Sigmoid colon (tissue), 7 donors: Measurements from ENCODE around the gene DDX23. TPM values are rescaled to one million over a fixed set of nuclear protein-coding genes. Genes with fewer than 3 reads are reported as not detected.
"Not testable (repeated sequence)": the region's sequence is repeated elsewhere in the genome, so short reads cannot be mapped to it uniquely, and the experiment has no call there.

ENCODE experiments used
- DNase-seq: peaks from one replicate; pipeline ENCODE4 v3.0.0-alpha.2; 2019
- H3K27ac ChIP-seq, 4 donors: fragments of 200-600 bp; sonication (generic); one replicate each; pipeline ENCODE4 v1.5.1; 2016 to 2019; ENCODE audit warnings: mild to moderate bottlenecking in 1 of 4
- H3K27me3 ChIP-seq, 3 donors: fragments of 200-600 bp; sonication (generic); one replicate each; pipeline ENCODE4 v1.5.1; 2019; ENCODE audit warnings: mild to moderate bottlenecking in 1 of 3
- H3K36me3 ChIP-seq, 4 donors: fragments of 200-600 bp; sonication (generic); one replicate each; pipeline ENCODE4 v1.5.1; 2016 to 2019
- H3K4me1 ChIP-seq, 4 donors: fragments of 200-600 bp; sonication (generic); one replicate each; pipeline ENCODE4 v1.5.1; 2017 to 2019
- H3K4me3 ChIP-seq, 4 donors: fragments of 200-600 bp; sonication (generic); one replicate each; pipeline ENCODE4 v1.5.1; 2017 to 2019; ENCODE audit warnings: mild to moderate bottlenecking in 2 of 4, moderate library complexity in 1 of 4
- H3K9me3 ChIP-seq, 4 donors: fragments of 200-600 bp in 3 of 4; sonication (generic) in 3 of 4; one replicate each; pipeline versions ENCODE4 v1.5.1 to v1.6.1; 2013 to 2019
- CTCF ChIP-seq, 4 experiments: fragments of 450-650 bp in 3 of 4; fragments of 200-600 bp in 1 of 4; IDR thresholded peaks; one replicate each; pipeline ENCODE4 v1.5.1; 2016 to 2019; ENCODE audit warnings: antibody characterized with exemption in 4 of 4, mild to moderate bottlenecking in 3 of 4, moderate library complexity in 2 of 4
- EP300 ChIP-seq, 4 donors: sonication (generic); formaldehyde crosslinking; IDR thresholded peaks; one replicate each; pipeline ENCODE4 v1.6.1; 2017; ENCODE audit warnings: antibody characterized with exemption in 4 of 4
- POLR2A ChIP-seq, 2 donors: fragments of 450-650 bp; IDR thresholded peaks; one replicate each; pipeline ENCODE4 v1.6.1; 2016; ENCODE audit warnings: antibody characterized with exemption in 2 of 2, mild to moderate bottlenecking in 2 of 2, moderate library complexity in 2 of 2
- POLR2AphosphoS5 ChIP-seq, 4 donors: sonication (generic); formaldehyde crosslinking; IDR thresholded peaks; one replicate each; pipeline ENCODE4 v1.6.1; 2017; ENCODE audit warnings: antibody characterized with exemption in 4 of 4
- WGBS, 2 donors: extraction: QIAGEN DNeasy Blood & Tissue Kit; methylation state at CpG; one replicate each; pipeline ENCODE4 v1.1.7; 2013; 5-methylcytosine and 5-hydroxymethylcytosine counted together
- intact Hi-C: fragments of 100-400 bp; cut with DNase I; formaldehyde crosslinking; loops from one replicate; pipeline ENCODE4 v1.15.1; 2023
- polyA plus RNA-seq, 3 donors: library from polyadenylated mRNA; stranded (reverse); fragments of 200-250 nt; gene quantifications; one replicate each; pipeline ENCODE4 v1.2.3, GENCODE V29; 2013
- total RNA-seq, 4 donors: library from RNA; depleted of rRNA; stranded (reverse); fragments of >200 nt; gene quantifications; one replicate each; pipeline ENCODE4 v1.1.0, GENCODE V29; 2016
- donor health status: healthy with polysubstance abuse.
- donor health status: Bipolar disorder and iron deficiency.
- donor health status: healthy.

DDX23 gene
- total and polyA plus RNA-seq, 7 donors = 32.4 to 91.5 (median 53.5) TPM

- DNase-seq = no peak
- Histone ChIP-seq H3K4me3 (no peak overlapping the region), H3K27me3 (peaks cover 0 to 25% (median 0%) of the 10 kb centered on the region in 3 donors), H3K27ac (no peak overlapping the region), H3K9me3 (no peaks in the 10 kb centered on the region), H3K36me3 (no peaks in the 10 kb centered on the region), H3K4me1 (no peaks in the 10 kb centered on the region)
- intact Hi-C loops = no loop called here
- TF ChIP-seq POLR2AphosphoS5 (IDR thresholded peaks at IDR 0.05) = no peak
- TF ChIP-seq EP300 (IDR thresholded peaks at IDR 0.05) = no peak
- no peak for TF ChIP-seq CTCF (IDR thresholded peaks at IDR 0.05)
- no peak for TF ChIP-seq POLR2A (IDR thresholded peaks at IDR 0.05)
- WGBS, 2 donors = 94 to 95% methylated on average over 5 of the region's 5 CpGs
These were observed 7.6 kb upstream of the DDX23 start for GRCh38 chr12:48859607-48860006.

- DNase-seq = no peak
- H3K27ac ChIP-seq = no peak overlapping the region
- peaks cover 0 to 12% (median 0%) of the 10 kb centered on the region in 3 donors for H3K27me3 ChIP-seq
- intact Hi-C loops = no loop called here
- no peak overlapping the region for H3K4me3 ChIP-seq
- TF ChIP-seq POLR2AphosphoS5 (IDR thresholded peaks at IDR 0.05) = no peak
- no peak for TF ChIP-seq EP300 (IDR thresholded peaks at IDR 0.05)
- no peak for TF ChIP-seq CTCF (IDR thresholded peaks at IDR 0.05)
- peaks cover 0 to 4% (median under 1%) of the 10 kb centered on the region in 4 donors for H3K4me1 ChIP-seq
- H3K9me3 ChIP-seq = no peaks in the 10 kb centered on the region
- H3K36me3 ChIP-seq = no peaks in the 10 kb centered on the region
- WGBS, 2 donors = 89 to 91% methylated on average over 8 of the region's 8 CpGs
These were observed 6.1 kb upstream of the DDX23 start for GRCh38 chr12:48858043-48858442.

GRCh38 chr12:48857278-48857994, 5.5 kb upstream of the DDX23 start:
- H3K4me3 ChIP-seq = no peak overlapping the region
- intact Hi-C loops = no loop called here
- TF ChIP-seq EP300 (IDR thresholded peaks at IDR 0.05) = no peak
- no peak for TF ChIP-seq POLR2A (IDR thresholded peaks at IDR 0.05)
- WGBS, 2 donors = 88 to 90% methylated on average over 13 of the region's 13 CpGs
- H3K36me3 ChIP-seq = no peaks in the 10 kb centered on the region
- no peak for DNase-seq
- H3K27me3 ChIP-seq = peaks cover 0 to 6% (median 0%) of the 10 kb centered on the region in 3 donors
- no peak overlapping the region for H3K27ac ChIP-seq
- peaks cover 0 to 10% (median 5%) of the 10 kb centered on the region in 4 donors for H3K4me1 ChIP-seq
- no peaks in the 10 kb centered on the region for H3K9me3 ChIP-seq

GRCh38 chr12:48856379-48856778, 4.4 kb upstream of the DDX23 start:
- TF ChIP-seq CTCF (IDR thresholded peaks at IDR 0.05) = no peak
- no peak for TF ChIP-seq EP300 (IDR thresholded peaks at IDR 0.05)
- no peak for TF ChIP-seq POLR2AphosphoS5 (IDR thresholded peaks at IDR 0.05)
- no peak for TF ChIP-seq POLR2A (IDR thresholded peaks at IDR 0.05)
- H3K27me3 ChIP-seq = no peaks in the 10 kb centered on the region
- no peaks in the 10 kb centered on the region for H3K9me3 ChIP-seq
- 73 to 77% methylated on average over 2 of the region's 2 CpGs for WGBS, 2 donors
- no peaks in the 10 kb centered on the region for H3K36me3 ChIP-seq
- no peak for DNase-seq
- intact Hi-C loops = no loop called here
- H3K4me1 ChIP-seq = peaks cover 0 to 15% (median 6%) of the 10 kb centered on the region in 4 donors
- H3K4me3 ChIP-seq = no peak overlapping the region
- no peak overlapping the region for H3K27ac ChIP-seq

- WGBS, 2 donors = 85 to 94% methylated on average over 10 of the region's 10 CpGs
- intact Hi-C loops, H3K9me3 ChIP-seq, H3K36me3 ChIP-seq, H3K27me3 ChIP-seq, H3K27ac ChIP-seq, H3K4me3 ChIP-seq, DNase-seq: not testable (repeated sequence)
- H3K4me1 ChIP-seq = peaks cover 0 to 29% (median 21%) of the 10 kb centered on the region in 4 donors
These were observed 3.0 kb upstream of the DDX23 start for GRCh38 chr12:48854932-48855331.

- TF ChIP-seq POLR2A (IDR thresholded peaks at IDR 0.05) (no peak), CTCF (IDR thresholded peaks at IDR 0.05) (no peak), POLR2AphosphoS5 (IDR thresholded peaks at IDR 0.05) (no peak), EP300 (IDR thresholded peaks at IDR 0.05) (no peak)
- H3K4me1 ChIP-seq = peaks cover 0 to 33% (median 24%) of the 10 kb centered on the region in 4 donors
- no peaks in the 10 kb centered on the region for H3K9me3 ChIP-seq
- no peak overlapping the region for H3K4me3 ChIP-seq
- 89 to 92% methylated on average over 4 of the region's 4 CpGs for WGBS, 2 donors
- no peak overlapping the region for H3K27ac ChIP-seq
- DNase-seq = no peak
- peaks cover 0 to 3% (median 0%) of the 10 kb centered on the region in 4 donors for H3K36me3 ChIP-seq
- no peaks in the 10 kb centered on the region for H3K27me3 ChIP-seq
- intact Hi-C loops = no loop called here
These were observed 2.5 kb upstream of the DDX23 start for GRCh38 chr12:48854488-48854887.
